A549 treated with DMSO at 1 μM for 4 hours (cell line): ENCODE results near the gene ERICH3. TPM values are rescaled to one million over a fixed set of nuclear protein-coding genes. Genes with fewer than 3 reads are reported as not detected.

Source experiments
- total RNA-seq: library from RNA; stranded (reverse); fragments of 200-300 nt; extraction: Qiagen RNA extraction; gene quantifications from 5 replicates; pipeline ENCODE4 v1.2.3, GENCODE V29; 2022; ENCODE audit warnings: low read depth

The ERICH3 gene
- not detected in 5 replicates for total RNA-seq

GRCh38 chr1:74673351-74674111 lies at the start of gene ERICH3:
Gene ERICH3, minus strand, starts transcription at chr1:74673792. Its CDS starts 273 bp downstream, at chr1:74673519.

Other genes starting within 250 kb of the ERICH3 start
- gene LRRC53, start 161.2 kb downstream of the ERICH3 start, total RNA-seq, result not detected in 5 replicates
- gene CRYZ, start 59.3 kb upstream of the ERICH3 start, total RNA-seq, result 53.0 to 71.2 TPM (median 63.5 TPM) in 5 replicates
- 14.8 to 21.1 TPM (median 19.6 TPM) in 5 replicates for gene TYW3, start 59.4 kb upstream of the ERICH3 start, total RNA-seq